SK-N-SH (cell line): Measurements from ENCODE around the gene LPCAT1. TPM values are rescaled to one million over a fixed set of nuclear protein-coding genes. Genes with fewer than 3 reads are reported as not detected.

Experiments used
- CTCF ChIA-PET: fragments of 300-600, 350-600 bp; formaldehyde crosslinking; extraction: SDS; loops from one replicate; lab custom pipeline; 2021; lab: Yijun Ruan, JAX
- POLR2A ChIA-PET: fragments of 350-600 bp; sonication (Branson Sonifier 250); formaldehyde crosslinking; extraction: SDS; loops from one replicate; lab custom pipeline; 2020; ENCODE audit warnings: antibody characterized with exemption, inconsistent platforms; lab: Yijun Ruan, JAX
- DNase-seq: peaks from one replicate; pipeline ENCODE4 v3.0.0; 2012
- H2AFZ ChIP-seq: fragments of 200-600 bp; sonication (generic); 2 replicates; pipeline ENCODE4 v1.8.1; 2016; ENCODE audit warnings: antibody characterized with exemption, mild to moderate bottlenecking, low read depth
- H3F3A ChIP-seq: fragments of 200-600 bp; sonication (generic); replicated peaks from 2 replicates; pipeline ENCODE3; 2016; ENCODE audit warnings: antibody characterized with exemption, mild to moderate bottlenecking; ENCODE audit not compliant: insufficient read depth
- H3K27ac ChIP-seq, 2 experiments: fragments of 200-500 bp in 1 of 2; fragments of 200-600 bp in 1 of 2; sonication (Bioruptor generic) in 1 of 2; sonication (generic), shearing (Covaris generic) in 1 of 2; 2 replicates each; pipeline versions ENCODE4 v1.5.1 to v1.6.1; 2014 to 2016; ENCODE audit warnings: low read depth in 2 of 2, inconsistent platforms in 1 of 2, low read length in 1 of 2, mild to moderate bottlenecking in 1 of 2, mixed read lengths in 1 of 2
- H3K27me3 ChIP-seq: fragments of 200-600 bp; sonication (generic), shearing (Covaris generic); 2 replicates; pipeline ENCODE4 v1.6.1; 2016; ENCODE audit warnings: mixed run types; ENCODE audit not compliant: insufficient read depth
- H3K36me3 ChIP-seq, 2 experiments: fragments of 200-500 bp in 1 of 2; fragments of 200-600 bp in 1 of 2; sonication (Bioruptor generic) in 1 of 2; sonication (generic) in 1 of 2; replicated peaks in 1 of 2; 2 replicates each; pipeline versions ENCODE3 to v1.5.1; 2014 to 2016; ENCODE audit warnings: low read length in 1 of 2, mild to moderate bottlenecking in 1 of 2; ENCODE audit not compliant: insufficient read depth in 2 of 2, control insufficient read depth in 1 of 2
- H3K4me1 ChIP-seq, 2 experiments: fragments of 200-500 bp in 1 of 2; fragments of 200-600 bp in 1 of 2; sonication (Bioruptor generic) in 1 of 2; sonication (generic), shearing (Covaris generic) in 1 of 2; 2 replicates each; pipeline versions ENCODE4 v1.5.1 to v1.6.1; 2014 to 2016; ENCODE audit warnings: low read depth in 1 of 2, low read length in 1 of 2, mixed run types in 1 of 2; ENCODE audit not compliant: insufficient read depth in 2 of 2, control insufficient read depth in 1 of 2
- H3K4me2 ChIP-seq: fragments of 200-600 bp; sonication (generic), shearing (Covaris generic); 2 replicates; pipeline ENCODE4 v1.6.1; 2017; ENCODE audit warnings: mixed run types
- H3K4me3 ChIP-seq, 2 experiments: fragments of 200-500 bp in 1 of 2; fragments of 200-600 bp in 1 of 2; sonication (Bioruptor generic) in 1 of 2; sonication (generic), shearing (Covaris generic) in 1 of 2; 2 replicates each; pipeline versions ENCODE4 v1.5.1 to v1.8.1; 2014 to 2016; ENCODE audit warnings: low read depth in 2 of 2, inconsistent platforms in 1 of 2, low read length in 1 of 2, mild to moderate bottlenecking in 1 of 2, mixed read lengths in 1 of 2, moderate library complexity in 1 of 2
- H3K79me2 ChIP-seq: fragments of 200-600 bp; sonication (generic); 2 replicates; pipeline ENCODE4 v1.8.1; 2017; ENCODE audit warnings: mild to moderate bottlenecking; ENCODE audit not compliant: insufficient read depth
- H3K9ac ChIP-seq: fragments of 200-600 bp; sonication (generic); 2 replicates; pipeline ENCODE4 v1.6.1; 2017; ENCODE audit warnings: mixed run types
- H3K9me2 ChIP-seq: fragments of 200-600 bp; sonication (generic); 2 replicates; pipeline ENCODE4 v1.6.1; 2017; ENCODE audit warnings: mixed run types
- H3K9me3 ChIP-seq: fragments of 200-600 bp; sonication (generic); 2 replicates; pipeline ENCODE4 v1.6.1; 2017; ENCODE audit warnings: mixed run types, mild to moderate bottlenecking, moderate library complexity
- H4K20me1 ChIP-seq: fragments of 200-600 bp; sonication (generic); 2 replicates; pipeline ENCODE4 v1.6.1; 2017; ENCODE audit warnings: mild to moderate bottlenecking, mixed run types; ENCODE audit not compliant: insufficient read depth
- GATA2 ChIP-seq: sonication (generic); formaldehyde crosslinking; IDR thresholded peaks from 2 replicates; pipeline ENCODE4 v1.5.0; 2020; ENCODE audit warnings: mild to moderate bottlenecking, missing genetic modification reagents
- JUND ChIP-seq: IDR thresholded peaks from 2 replicates; pipeline ENCODE4 v1.4.0; 2012
- MEF2A ChIP-seq: IDR thresholded peaks from 2 replicates; pipeline ENCODE4 v1.4.0; 2012; ENCODE audit warnings: low read depth, borderline replicate concordance
- MXI1 ChIP-seq: IDR thresholded peaks from 2 replicates; pipeline ENCODE4 v1.6.1; 2012; ENCODE audit warnings: mild to moderate bottlenecking, low read depth, low read length, improper control_type of control experiment
- RAD21 ChIP-seq: IDR thresholded peaks from 2 replicates; pipeline ENCODE4 v1.6.1; 2012; ENCODE audit warnings: mild to moderate bottlenecking, low read length
- RCOR1 ChIP-seq: fragments of 150-350 bp; IDR thresholded peaks from 2 replicates; pipeline ENCODE4 v1.6.1; 2017; ENCODE audit warnings: antibody characterized with exemption, low read length
- RFX5 ChIP-seq: IDR thresholded peaks from 2 replicates; pipeline ENCODE4 v1.6.1; 2012; ENCODE audit warnings: mild to moderate bottlenecking, improper control_type of control experiment, low read length
- WGBS: methylation state at CpG from one replicate; pipeline ENCODE4 v1.1.6; 2017; ENCODE audit warnings: low lambda C conversion rate; 5-methylcytosine and 5-hydroxymethylcytosine counted together
- polyA plus RNA-seq, 3 experiments: library from polyadenylated mRNA; depleted of rRNA; stranded (reverse); fragments of >200 nt; gene quantifications; 2 replicates each; pipeline ENCODE4 v1.2.3, GENCODE V29; 2012
- TF ChIP-seq, protein P1 (sequence below): IDR thresholded peaks from 2 replicates; pipeline ENCODE4 v1.4.0; 2012; ENCODE audit warnings: low read depth, borderline replicate concordance
- TF ChIP-seq, protein P2 (sequence below): fragments of 150-350 bp; IDR thresholded peaks from 2 replicates; pipeline ENCODE4 v1.6.1; 2017; ENCODE audit warnings: antibody characterized with exemption, low read length, low read depth, borderline replicate concordance
- TF ChIP-seq, protein P3 (sequence below): IDR thresholded peaks from 2 replicates; pipeline ENCODE4 v1.6.1; 2012; ENCODE audit warnings: mild to moderate bottlenecking, low read depth, low read length, moderate library complexity
- TF ChIP-seq, protein P4 (sequence below): IDR thresholded peaks from 2 replicates; pipeline ENCODE4 v1.4.0; 2012; ENCODE audit warnings: low read depth
- TF ChIP-seq, protein P5 (sequence below): fragments of 150-350 bp; IDR thresholded peaks from 2 replicates; pipeline ENCODE4 v1.6.1; 2016; ENCODE audit warnings: mild to moderate bottlenecking, low read depth, low read length

LPCAT1 gene
- polyA plus RNA-seq, 1 of the 3 experiments (the other 2 are of a cell fraction), result 42.3 TPM

DNA sequence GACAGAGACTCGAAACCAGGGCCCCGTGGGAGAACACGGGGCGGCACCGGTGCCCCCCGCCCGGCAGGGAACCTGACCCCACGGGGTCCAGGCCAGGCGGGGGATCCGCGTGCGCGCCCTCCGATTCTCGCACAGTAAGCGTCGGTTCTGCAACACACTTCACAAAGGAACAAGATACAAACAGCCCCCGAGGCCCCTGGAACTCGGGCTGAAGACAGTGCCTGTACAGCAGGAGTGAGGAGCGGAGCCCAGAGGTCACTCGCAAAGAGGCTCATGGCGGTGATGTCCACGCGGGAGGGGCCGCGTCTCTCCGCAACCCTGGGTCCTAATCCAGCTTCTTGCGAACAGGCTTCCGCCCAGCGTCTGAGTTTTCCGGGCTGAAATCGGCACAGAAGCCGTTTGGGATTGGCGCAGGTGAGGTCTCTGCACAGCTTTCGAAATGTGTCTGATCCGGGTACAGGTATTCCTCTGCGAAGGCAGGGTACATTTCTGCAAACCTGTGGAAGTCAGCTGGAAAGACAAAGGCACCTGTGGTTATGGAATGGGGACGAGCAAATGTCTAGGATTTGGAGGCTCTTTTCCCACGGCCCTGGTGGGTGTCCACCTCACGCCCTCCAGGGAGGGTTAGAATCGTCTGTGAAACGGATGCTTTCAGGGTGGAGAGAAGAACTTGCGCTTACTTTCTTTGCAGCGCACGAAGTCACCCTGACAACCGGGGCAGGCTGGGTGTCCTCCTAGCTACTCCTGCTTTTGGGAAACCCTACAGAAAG is 60.2 kb downstream of the LPCAT1 start (continued):
- TF ChIP-seq, protein P1, sequence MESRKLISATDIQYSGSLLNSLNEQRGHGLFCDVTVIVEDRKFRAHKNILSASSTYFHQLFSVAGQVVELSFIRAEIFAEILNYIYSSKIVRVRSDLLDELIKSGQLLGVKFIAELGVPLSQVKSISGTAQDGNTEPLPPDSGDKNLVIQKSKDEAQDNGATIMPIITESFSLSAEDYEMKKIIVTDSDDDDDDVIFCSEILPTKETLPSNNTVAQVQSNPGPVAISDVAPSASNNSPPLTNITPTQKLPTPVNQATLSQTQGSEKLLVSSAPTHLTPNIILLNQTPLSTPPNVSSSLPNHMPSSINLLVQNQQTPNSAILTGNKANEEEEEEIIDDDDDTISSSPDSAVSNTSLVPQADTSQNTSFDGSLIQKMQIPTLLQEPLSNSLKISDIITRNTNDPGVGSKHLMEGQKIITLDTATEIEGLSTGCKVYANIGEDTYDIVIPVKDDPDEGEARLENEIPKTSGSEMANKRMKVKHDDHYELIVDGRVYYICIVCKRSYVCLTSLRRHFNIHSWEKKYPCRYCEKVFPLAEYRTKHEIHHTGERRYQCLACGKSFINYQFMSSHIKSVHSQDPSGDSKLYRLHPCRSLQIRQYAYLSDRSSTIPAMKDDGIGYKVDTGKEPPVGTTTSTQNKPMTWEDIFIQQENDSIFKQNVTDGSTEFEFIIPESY, result no peak
- TF ChIP-seq, protein P2, sequence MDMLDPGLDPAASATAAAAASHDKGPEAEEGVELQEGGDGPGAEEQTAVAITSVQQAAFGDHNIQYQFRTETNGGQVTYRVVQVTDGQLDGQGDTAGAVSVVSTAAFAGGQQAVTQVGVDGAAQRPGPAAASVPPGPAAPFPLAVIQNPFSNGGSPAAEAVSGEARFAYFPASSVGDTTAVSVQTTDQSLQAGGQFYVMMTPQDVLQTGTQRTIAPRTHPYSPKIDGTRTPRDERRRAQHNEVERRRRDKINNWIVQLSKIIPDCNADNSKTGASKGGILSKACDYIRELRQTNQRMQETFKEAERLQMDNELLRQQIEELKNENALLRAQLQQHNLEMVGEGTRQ, result no peak
- TF ChIP-seq MEF2A (no peak), RAD21 (no peak), GATA2 (CRISPR knock-in tag) (no peak), MXI1 (no peak), JUND (no peak)
- TF ChIP-seq, protein P3, sequence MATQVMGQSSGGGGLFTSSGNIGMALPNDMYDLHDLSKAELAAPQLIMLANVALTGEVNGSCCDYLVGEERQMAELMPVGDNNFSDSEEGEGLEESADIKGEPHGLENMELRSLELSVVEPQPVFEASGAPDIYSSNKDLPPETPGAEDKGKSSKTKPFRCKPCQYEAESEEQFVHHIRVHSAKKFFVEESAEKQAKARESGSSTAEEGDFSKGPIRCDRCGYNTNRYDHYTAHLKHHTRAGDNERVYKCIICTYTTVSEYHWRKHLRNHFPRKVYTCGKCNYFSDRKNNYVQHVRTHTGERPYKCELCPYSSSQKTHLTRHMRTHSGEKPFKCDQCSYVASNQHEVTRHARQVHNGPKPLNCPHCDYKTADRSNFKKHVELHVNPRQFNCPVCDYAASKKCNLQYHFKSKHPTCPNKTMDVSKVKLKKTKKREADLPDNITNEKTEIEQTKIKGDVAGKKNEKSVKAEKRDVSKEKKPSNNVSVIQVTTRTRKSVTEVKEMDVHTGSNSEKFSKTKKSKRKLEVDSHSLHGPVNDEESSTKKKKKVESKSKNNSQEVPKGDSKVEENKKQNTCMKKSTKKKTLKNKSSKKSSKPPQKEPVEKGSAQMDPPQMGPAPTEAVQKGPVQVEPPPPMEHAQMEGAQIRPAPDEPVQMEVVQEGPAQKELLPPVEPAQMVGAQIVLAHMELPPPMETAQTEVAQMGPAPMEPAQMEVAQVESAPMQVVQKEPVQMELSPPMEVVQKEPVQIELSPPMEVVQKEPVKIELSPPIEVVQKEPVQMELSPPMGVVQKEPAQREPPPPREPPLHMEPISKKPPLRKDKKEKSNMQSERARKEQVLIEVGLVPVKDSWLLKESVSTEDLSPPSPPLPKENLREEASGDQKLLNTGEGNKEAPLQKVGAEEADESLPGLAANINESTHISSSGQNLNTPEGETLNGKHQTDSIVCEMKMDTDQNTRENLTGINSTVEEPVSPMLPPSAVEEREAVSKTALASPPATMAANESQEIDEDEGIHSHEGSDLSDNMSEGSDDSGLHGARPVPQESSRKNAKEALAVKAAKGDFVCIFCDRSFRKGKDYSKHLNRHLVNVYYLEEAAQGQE, result no peak
- TF ChIP-seq, protein P4, sequence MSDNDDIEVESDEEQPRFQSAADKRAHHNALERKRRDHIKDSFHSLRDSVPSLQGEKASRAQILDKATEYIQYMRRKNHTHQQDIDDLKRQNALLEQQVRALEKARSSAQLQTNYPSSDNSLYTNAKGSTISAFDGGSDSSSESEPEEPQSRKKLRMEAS, result no peak
- TF ChIP-seq, protein P5, sequence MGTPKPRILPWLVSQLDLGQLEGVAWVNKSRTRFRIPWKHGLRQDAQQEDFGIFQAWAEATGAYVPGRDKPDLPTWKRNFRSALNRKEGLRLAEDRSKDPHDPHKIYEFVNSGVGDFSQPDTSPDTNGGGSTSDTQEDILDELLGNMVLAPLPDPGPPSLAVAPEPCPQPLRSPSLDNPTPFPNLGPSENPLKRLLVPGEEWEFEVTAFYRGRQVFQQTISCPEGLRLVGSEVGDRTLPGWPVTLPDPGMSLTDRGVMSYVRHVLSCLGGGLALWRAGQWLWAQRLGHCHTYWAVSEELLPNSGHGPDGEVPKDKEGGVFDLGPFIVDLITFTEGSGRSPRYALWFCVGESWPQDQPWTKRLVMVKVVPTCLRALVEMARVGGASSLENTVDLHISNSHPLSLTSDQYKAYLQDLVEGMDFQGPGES, result no peak

DNA sequence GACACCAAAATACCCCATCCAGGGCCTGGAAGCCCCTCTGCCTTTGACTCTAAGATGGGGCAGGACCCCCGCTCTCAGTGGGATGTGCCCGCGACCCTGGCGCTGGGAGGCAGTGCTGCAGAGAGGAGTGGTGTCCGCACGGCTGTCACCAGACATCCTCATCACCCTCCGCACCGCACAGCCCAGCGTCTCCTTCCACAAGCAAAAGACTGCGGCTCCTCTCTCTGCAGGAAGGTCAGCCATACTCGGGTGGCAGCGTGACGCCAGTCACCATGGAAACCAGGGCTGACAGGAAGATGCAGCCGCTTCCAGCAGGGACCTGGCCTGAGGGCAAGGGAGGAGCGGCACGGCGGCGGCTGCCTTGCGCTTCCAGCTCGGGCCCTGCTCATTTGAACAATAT is 61.4 kb downstream of the LPCAT1 start:
- no peaks in the 10 kb centered on the region for H3K27me3 ChIP-seq
- H3K79me2 ChIP-seq, result no peaks in the 10 kb centered on the region
- peaks cover 0 to 7% of the 10 kb centered on the region in 2 experiments; a peak in 1 of 4 replicates for H3K4me1 ChIP-seq
- no peaks in the 10 kb centered on the region for H4K20me1 ChIP-seq
- no peak overlapping the region for H3K27ac ChIP-seq
- H3K9ac ChIP-seq, result no peak overlapping the region
- H3K4me2 ChIP-seq, result no peak overlapping the region
- TF ChIP-seq RCOR1 (no peak), RFX5 (0 out of 2 replicates have a peak, but pooled peaks have one; percentile 41)
- ChIA-PET CTCF (interaction anchor here (1.7 kb wide), 1 partner anchor 18 kb away, joined by 5 read pairs; no protein-coding TSS in a partner anchor), POLR2A (no interaction called here)
- H2AFZ ChIP-seq, result no peak overlapping the region
- peak; percentile 88 for DNase-seq
- H3F3A ChIP-seq, result peaks cover 22% of the 10 kb centered on the region
- WGBS, result 83% methylated on average over 19 of the region's 20 CpGs
- H3K4me3 ChIP-seq, result no peak overlapping the region
- no peaks in the 10 kb centered on the region for H3K9me3 ChIP-seq
- H3K9me2 ChIP-seq, result no peaks in the 10 kb centered on the region
- peaks cover 8 to 34% of the 10 kb centered on the region in 2 experiments for H3K36me3 ChIP-seq
